ENCODE data around the gene PNPLA2.

Gene PNPLA2

DNA sequence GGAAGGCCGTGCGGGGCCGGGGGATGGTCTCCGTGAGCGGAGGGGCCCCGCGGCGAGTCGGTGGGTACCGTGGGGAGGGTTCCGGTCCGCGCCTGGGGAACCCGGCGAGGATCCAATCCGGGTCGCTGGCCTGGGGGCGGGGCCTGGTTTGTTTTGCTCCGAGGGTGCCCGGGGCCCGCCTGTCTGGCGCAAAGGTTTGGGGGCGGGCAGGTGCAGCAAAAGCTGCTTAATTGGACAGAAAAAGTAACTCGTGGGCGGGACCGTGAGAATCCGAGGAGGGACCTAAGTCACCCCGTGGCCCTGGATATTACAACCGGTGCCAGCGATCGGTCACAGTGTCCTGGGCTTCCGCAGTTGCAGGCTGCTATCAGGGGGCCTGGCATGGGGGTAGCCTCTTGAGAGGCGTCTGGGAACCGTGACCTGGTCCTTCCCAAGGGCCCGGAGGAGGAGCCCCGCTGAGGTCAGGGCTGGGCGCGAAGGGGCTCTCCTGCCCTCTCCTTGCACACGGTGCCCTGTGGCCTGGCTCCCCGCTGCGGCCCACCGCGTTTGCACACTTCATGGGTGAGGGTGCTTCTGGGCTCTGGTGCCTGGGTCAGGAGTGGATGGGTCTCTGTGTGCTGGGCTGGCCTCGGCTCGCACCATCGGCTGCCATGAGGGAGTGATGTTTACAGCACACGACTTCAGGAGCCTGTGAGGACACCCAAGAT, 1.4 kb downstream of the PNPLA2 start:
- peak; percentile 39 for DNase-seq

DNA sequence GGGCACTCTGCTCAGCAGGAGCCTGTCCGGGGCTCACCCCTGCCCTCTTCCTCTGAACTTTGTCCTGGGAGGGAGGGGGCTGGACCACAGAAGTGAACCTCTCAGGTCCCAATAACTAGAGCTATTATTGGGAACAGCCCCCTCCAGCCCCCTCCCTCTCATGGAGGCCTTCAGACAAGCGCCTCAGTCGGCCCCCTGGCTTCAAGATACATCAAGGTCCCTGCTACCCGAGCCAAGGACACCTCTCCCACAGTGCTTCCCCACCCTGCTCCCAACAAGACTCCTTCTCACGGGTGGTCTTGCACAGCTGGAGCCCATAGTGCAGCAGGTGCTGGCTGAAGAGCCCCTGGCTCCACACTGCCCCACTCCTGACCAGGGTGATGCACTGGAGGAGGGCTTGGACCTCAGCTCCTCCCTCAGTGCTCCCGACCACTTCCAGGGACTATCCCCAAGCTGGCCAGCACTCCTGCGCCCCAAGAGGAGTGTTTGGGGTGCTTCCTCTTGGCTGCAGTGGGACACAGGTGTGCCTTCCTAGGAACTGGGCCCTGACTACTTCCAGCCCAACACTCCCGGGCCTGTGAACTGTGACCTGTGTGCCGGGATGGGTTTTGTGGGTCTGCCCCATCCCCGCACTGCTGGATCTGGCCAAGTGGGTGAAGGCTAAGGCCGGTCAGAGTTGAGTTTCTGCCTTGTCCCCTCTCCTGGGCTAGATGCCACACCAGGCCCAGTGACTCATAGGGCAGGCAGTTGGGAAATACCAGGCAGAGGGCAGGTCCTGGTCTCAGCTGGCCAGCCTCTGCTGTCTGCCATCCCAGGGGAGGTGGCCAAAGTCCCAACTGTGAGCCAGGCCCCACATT, 2.2 kb downstream of the PNPLA2 start:
- no peak for DNase-seq

DNA sequence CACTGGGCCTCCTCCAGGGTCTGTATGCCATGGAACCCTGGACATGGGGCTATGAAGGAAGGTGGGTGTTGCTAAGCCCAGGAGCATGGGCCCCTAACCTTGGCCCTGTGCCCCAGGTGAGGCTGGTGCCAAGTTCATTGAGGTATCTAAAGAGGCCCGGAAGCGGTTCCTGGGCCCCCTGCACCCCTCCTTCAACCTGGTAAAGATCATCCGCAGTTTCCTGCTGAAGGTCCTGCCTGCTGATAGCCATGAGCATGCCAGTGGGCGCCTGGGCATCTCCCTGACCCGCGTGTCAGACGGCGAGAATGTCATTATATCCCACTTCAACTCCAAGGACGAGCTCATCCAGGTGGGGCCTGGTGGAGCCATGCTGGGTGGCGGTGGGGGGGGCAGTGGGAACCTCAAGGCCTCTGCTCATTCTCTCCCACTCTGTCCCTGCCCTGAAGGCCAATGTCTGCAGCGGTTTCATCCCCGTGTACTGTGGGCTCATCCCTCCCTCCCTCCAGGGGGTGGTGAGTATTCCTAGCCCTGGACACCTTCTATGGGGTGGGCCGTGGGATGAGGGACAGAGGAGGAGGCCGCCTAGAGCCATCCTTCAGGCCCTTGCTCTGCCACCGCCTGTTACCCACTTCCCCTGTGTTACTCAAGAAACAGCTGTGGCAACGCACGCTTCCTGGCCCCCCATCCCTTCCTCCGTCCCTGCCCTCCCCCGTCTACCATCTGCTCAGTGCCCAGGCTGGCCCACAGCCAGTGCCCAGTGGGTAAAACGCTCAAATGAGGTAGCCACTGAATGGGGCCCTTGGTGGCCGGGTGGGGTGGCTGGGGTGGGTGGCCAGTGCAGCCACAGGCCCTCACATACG, 3.0 kb downstream of the PNPLA2 start:
- no peak for DNase-seq

DNA sequence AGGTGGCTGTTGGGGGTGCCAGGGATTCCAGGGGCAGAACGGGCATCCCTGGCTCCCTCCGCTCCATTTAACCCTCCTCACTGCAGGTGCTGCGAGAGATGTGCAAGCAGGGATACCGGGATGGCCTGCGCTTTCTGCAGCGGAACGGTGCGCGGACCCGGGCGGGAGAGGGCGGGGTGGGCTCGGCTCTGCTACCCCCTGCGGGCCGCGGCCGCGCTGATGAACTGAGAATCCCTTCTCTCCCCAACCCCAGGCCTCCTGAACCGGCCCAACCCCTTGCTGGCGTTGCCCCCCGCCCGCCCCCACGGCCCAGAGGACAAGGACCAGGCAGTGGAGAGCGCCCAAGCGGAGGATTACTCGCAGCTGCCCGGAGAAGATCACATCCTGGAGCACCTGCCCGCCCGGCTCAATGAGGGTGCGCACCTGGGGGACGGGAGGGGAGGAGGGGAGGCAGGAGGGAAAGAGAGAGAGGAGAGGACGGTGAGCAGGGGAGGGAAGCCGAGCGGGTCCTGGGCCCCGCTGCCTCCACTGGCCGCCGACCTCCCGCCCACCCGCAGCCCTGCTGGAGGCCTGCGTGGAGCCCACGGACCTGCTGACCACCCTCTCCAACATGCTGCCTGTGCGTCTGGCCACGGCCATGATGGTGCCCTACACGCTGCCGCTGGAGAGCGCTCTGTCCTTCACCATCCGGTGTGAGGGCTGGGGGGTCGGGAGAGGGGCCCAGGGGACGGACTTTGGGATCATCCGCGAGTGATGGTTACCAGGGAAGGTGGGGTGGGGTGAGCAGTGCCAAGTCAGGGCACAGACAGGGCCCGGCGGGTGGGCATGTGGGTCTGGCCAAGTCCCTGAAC, 5.0 kb downstream of the PNPLA2 start:
- no peak for DNase-seq

DNA sequence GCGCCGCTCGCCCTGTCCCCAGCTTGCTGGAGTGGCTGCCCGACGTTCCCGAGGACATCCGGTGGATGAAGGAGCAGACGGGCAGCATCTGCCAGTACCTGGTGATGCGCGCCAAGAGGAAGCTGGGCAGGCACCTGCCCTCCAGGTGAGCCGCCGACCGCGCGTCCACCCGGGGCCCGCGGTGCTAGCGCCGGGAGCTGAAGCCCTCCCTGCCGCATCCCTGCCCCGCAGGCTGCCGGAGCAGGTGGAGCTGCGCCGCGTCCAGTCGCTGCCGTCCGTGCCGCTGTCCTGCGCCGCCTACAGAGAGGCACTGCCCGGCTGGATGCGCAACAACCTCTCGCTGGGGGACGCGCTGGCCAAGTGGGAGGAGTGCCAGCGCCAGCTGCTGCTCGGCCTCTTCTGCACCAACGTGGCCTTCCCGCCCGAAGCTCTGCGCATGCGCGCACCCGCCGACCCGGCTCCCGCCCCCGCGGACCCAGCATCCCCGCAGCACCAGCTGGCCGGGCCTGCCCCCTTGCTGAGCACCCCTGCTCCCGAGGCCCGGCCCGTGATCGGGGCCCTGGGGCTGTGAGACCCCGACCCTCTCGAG, 5.7 kb downstream of the PNPLA2 start:
- no peak for DNase-seq

DNA sequence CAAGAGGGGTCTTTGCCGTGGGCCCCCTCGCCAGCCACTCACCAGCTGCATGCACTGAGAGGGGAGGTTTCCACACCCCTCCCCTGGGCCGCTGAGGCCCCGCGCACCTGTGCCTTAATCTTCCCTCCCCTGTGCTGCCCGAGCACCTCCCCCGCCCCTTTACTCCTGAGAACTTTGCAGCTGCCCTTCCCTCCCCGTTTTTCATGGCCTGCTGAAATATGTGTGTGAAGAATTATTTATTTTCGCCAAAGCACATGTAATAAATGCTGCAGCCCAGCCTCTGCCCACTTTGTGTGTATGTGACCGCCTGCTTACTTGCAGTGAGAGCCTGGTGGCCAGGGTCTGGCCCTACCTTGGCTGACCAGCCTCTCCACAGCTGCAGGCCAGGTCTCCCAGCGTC, 6.2 kb downstream of the PNPLA2 start:
- DNase-seq, result no peak

DNA sequence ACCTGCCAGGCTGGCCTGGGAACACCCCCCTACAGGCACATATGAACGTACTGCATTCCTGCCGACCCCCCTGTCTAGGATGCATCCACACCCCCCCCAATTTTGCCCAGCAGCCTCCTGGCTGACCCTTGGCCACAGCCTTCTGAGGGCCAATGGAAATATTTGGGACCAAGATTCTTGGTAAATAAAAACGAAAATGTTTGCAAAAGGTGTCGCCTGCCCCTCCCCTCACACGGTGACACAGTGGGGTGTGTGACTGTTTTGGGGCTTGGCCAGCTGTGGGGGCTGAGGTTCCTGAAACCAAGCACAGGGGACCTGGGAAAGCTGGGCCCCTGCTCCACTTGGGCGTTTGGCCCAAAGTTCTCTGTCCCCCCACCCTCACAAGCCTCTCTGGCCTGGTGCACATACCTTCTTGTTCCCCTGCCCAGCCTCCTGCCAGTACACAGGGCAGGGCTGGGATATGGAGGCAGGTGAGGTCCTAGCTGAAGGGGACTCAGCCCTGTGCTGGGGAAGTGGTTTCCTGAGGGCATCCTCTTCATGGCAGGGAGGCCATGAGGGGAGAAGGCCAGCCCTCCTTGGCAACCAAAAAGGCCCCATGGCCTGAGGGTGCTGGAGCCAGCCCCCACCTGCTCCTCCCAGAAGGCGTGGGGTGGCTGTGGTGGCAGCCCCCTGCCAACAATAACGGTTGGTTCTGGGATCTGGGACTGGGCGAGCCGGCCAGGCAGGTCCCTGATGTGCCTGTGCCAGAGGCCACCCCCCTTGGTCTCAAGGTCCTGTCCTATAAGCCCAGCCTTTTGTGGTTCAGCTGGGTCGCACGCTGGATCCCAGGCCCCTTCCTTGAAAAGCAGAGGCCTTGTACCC, 6.9 kb downstream of the PNPLA2 start:
- DNase-seq, result no peak

DNA sequence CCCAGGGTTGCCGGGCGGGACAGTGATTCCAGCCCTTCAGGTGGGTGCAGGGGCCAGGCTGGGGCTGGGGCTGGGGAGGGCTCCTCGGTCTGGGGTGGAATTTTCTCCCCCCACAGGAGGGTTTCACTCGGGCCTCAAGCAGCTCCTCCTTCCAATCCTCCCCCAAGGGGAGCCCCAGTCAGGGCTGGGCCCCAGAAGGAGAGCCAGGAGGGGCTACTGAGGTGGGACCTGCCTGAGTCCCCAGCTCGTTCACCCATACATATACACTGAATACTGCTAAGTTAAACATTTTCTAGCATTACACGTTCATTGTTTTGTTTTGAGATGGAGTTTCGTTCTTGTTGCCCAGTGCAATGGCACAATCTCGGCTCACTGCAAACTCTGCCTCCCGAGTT, 7.5 kb downstream of the PNPLA2 start:
- no peak for DNase-seq

DNA sequence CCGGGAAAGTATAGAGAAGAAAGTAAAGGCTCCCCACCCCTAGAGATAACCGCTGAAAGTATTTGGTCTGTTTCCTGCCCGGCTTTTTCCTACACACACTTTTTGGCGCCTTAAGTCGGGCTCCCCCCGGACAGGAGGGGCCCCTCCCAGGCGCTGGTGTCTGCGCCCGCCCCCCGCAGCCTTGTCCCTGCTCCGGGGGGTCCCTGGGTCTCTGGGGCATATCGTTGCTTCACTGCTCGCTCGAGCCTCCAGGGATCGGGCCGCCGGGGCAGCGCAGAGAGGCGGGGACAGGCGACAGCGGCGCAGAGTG, 8.1 kb downstream of the PNPLA2 start:
- DNase-seq, result no peak

DNA sequence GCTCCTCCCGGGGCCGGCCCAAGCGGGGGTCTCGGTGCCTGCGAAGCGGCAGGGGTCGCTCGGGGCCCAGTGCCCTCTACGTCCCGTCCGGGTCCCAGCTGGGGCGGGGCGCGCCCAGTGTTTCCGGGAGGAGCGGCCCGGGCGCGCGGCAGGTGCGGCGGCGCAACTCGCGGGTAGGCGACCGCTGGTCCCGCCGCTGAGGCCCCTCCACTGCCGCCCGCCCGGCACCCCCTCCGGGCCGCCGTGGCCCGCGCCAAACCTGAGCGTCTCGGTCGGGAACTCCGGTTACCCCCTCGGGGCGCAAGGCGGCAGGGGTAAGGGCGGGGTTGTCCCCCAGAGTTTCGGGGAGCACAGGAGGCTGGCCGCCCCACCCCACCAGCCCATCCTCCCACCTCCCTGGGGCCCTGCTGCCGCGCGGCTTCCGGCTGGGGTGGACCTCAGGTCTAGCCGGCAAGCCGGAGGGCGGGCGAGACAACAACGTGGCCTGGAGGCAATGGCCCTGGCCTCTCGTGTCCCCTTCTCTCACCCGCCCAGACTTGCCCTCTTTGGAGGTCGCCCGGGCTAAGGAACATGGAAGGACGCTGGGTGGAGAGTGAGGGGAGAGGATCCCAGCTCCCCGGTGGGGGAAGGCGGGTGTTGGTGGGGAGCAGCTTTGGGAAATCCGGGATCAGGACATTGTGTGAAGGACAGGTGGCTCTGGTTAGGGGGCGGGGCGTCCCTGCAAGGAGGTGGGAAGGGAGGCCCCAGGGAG, 8.6 kb downstream of the PNPLA2 start:
- DNase-seq, result no peak

DNA sequence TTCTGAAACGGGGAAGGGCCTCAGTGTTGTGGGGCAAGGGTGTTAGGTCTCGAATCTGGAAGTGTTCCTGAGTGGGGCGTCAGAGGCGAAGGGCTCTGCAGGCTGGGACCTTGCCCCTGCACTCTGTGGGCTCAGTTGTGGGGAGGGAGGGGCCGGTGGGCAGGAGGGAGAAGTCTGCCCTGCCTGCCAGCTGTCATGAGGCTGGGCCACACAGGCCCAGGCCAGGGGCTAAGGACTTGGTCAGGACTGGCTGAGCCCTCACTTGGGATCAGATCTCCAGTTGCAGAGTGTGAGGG, 9.1 kb downstream of the PNPLA2 start, which contains the start of gene CRACR2B:
CRACR2B (plus strand) TSS at position 23 of the 296 bp plus-strand sequence. CDS start 689 bp downstream, outside the sequence.
- DNase-seq, result no peak

DNA sequence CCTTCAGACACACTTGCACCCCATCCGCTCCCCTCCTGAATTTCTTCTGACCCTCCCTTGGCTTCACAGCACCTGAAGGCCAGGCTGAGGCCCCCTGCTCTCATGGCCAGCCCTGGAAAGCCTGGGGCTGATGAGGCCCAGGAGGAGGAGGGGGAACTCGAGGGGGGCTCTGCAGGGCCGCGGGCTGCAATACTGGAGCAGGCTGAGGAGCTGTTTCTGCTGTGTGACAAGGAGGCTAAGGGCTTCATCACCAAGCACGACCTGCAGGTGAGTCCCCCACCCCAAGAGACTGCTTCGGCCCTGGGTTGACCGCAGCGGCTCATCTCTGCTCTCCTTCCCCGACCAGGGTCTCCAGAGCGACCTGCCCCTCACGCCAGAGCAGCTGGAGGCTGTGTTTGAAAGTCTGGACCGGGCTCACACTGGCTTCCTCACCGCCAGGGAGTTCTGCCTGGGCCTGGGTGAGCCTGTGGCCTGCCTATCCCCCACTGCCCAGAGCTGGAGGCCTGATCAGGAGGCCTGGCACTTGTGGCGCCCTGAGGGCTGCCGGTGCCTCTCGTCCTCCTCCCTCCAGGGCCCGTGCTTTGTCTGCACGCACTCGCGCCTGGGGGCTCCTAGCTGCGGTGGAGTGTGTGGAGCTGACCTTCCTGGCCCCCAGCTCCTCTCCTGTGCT, 9.9 kb downstream of the PNPLA2 start:
- no peak for DNase-seq

DNA sequence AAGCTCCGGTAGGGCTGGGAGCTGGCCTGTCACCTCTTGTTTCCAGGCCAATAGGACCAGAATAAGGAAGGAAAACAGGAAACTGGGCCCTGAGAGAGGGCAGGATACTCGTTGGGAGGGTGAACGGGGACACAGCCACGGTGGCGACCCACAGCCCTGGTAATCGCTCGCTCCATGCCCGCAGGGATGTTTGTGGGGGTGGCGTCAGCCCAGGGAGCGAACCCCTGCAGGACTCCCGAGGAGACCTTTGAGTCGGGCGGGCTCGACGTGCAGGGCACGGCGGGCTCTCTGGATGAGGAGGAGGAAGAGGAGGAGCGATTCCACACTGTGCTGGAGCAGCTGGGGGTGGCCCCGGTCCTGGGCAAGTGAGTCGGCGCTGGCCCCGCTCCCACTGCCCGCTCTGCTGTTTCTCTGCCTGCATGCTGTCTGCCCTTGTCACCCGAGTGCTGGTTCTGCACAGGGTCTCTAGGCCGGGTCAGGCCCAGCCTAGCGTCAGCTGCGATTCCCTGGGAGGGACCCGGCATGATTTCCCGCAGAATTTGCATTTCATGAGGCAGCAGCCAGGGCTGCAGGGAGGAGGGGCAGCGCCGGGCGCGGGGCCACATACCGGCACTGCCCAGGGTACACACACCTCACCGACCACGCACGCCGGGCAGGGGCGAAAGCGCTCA, 10.6 kb downstream of the PNPLA2 start:
- DNase-seq, result no peak

DNA sequence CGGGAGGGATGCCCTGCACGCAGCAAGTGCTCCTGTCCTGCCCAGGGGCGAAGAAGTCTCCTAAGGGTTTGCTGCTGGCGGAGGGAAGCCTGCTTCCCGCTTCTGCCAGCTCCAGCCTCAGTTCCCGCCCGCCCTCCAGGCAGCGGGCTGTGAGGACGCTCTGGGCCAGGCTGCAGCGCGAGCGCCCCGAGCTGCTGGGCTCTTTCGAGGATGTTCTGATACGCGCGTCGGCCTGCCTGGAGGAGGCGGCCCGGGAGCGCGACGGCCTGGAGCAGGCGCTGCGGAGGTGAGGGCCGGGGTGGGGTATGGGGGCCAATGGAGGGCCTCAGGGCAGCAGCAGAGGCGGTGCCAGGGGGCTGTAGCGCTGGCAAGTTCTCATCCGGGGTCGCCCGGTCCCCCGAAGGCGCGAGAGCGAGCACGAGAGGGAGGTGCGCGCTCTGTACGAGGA, 11.2 kb downstream of the PNPLA2 start:
- no peak for DNase-seq

DNA sequence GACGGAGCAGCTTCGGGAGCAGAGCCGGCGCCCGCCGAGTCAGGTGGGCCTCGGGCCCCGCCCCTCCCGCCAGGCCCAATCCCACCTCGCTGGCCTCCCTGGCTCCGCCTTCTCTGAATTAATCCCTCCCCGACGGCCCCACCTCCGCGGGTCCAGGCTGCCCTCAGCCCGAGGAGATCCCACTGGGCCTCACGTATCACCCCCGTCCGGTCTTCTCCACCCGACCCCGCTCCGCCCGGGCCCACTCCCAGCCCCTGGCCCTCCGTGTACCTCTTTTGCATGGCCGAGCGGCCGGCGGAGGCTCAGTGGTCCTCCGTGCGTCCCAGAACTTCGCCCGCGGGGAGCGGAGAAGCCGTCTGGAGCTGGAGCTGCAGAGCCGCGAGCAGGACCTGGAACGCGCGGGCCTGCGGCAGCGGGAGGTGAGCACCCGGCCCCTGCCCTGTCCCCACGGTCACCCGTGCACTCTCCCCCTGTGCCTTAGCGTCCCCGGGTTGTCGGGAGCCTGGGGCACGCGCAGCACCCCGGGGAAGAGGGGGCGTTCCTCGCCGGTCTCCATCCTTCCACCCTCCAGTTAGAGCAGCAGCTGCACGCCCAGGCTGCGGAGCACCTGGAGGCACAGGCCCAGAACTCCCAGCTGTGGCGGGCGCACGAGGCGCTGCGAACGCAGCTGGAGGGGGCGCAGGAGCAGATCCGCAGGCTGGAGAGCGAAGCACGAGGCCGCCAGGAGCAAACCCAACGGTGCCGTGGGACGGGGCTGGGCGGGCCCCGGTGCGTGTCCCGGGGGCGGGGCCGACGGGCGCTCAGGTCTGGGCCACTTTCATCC, 11.8 kb downstream of the PNPLA2 start:
- peak; percentile 51 for DNase-seq

DNA sequence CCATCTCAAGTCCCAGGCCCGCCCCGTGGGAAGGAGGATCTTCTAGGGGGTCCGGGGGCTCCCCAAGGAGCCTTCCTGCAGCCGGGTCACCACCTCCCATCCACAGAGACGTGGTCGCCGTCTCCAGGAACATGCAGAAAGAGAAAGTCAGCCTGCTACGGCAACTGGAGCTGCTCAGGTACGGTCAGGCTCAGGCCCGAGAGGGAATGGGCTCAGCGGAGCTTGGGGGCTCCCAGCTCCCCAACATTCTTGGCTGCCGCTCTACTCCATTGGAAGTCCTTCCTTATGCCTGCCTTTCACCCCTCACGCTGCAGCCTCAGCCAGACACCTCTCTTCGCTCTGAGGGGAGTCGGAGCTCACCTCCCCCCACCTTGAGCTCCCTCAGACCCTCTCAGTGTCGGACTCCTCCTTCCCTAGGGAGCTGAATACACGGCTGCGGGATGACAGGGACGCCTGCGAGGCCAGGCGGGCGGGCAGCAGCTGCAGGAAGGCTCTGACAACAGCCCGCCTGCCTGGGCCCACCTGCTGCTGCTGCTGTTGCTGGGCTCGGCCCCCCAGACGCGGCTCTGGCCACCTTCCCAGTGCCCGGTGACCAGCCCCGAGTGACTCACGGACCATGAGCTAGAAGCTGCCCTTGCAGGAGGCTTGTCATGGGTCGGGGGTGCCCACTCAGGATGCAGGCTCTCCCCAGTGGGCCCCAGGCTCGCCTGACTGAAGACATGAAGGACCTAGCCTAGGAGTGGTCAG, 12.6 kb downstream of the PNPLA2 start:
- peak; percentile 38 for DNase-seq

DNA sequence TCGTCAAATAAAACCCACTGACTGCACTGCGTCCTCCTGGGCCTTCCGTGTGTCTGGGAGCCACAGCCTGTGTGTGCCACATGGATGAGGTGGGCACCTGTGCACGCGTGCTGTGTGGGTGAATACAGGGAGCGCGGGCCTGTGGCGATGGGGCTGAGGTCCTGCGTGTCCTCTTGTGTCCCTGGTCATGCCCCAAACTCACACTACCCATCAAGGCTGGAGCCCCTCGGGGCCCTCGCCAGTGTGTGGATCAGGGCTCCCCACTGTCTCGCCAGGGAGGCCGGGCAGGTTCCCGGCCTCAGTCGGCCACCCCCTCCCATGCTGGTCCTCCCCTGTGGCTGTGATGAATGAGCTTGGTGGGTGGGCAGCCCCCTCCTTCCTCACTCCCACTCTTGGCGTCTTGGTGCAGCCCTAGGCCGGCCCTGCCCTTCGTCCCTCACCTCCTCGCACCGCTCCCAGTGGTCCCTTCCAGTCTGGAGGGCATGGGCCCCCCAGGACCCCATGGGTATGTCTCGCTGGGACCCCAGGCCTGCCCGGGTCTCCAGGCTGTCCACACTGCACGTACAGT, 13.3 kb downstream of the PNPLA2 start:
- DNase-seq, result no peak
